Caki2 (cell line): ENCODE measurements around the gene SCNN1B. TPM values are rescaled to one million over a fixed set of nuclear protein-coding genes. Genes with fewer than 3 reads are reported as not detected.

ENCODE experiments used
- DNase-seq: peaks from one replicate; pipeline ENCODE4 v3.0.0-alpha.2; 2015; ENCODE audit warnings: low read depth
- in situ Hi-C: cut with HindIII; loops from 2 replicates; pipeline ENCODE4 v1.10.0; 2016; ENCODE audit warnings: low sequenced_read_pairs, low pct_unique_long_range_greater_than_20kb, mixed read lengths
- total RNA-seq: library from RNA; depleted of rRNA; stranded (reverse); fragments of >200 nt; shearing (Covaris generic); gene quantifications from 2 replicates; pipeline ENCODE4 v1.2.3, GENCODE V29; 2014; ENCODE audit warnings: low replicate concordance

The SCNN1B gene
- total RNA-seq, 1 experiment from 2014 or later: not detected

- no peak for DNase-seq
- in situ Hi-C loops: no loop called here
Observed at GRCh38 chr16:23316232-23316631, 14.1 kb downstream of the SCNN1B start.

GRCh38 chr16:23316634-23317265 is 14.6 kb downstream of the SCNN1B start:
- no peak for DNase-seq
- in situ Hi-C loops: no loop called here

- no peak for DNase-seq
- in situ Hi-C loops: no loop called here
Observed at GRCh38 chr16:23317266-23317661, 15.2 kb downstream of the SCNN1B start.

DNA sequence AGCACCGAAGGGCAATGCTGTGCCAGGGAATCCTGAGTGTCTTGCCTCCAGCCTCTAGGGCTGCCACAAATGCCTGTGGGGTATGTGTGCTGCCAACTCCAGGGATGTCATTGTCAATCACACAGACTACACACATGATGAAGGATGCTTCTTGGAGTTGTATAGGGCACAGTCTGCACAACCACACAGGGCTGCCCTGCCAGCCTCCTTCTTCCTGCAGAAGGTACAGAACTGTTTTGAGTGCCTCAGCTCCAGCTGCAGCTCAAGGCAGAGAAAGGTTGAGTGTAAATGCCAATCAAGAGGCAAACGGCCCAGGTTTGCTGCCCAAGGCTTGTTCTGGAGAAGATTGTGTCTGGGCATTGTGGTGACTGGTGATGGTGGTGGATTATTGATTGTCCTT is 15.6 kb downstream of the SCNN1B start:
- no peak for DNase-seq
- in situ Hi-C loops: no loop called here

DNA sequence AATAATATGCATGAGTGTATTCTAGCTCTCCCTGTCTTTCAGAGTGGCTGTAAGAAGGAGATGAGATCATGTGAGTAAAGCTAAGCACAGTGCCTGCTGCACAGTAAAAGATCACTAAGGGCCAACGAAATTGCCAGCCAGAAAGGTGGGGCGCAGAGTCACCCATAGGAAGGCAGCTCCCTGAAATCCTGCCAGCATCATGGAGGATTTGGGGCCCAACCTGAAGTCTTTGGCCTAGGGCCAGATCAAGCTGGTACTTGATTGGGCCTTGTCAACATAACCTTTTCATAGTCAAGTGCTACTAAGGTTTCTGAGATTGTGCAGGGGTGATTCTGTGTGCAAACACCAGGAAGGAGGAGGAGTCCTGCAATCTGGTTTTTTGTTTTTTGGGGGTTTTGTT is 16.5 kb downstream of the SCNN1B start:
- in situ Hi-C loops: no loop called here
- no peak for DNase-seq

GRCh38 chr16:23319861-23320615 is 17.9 kb downstream of the SCNN1B start:
- in situ Hi-C loops: no loop called here
- DNase-seq: no peak

GRCh38 chr16:23320693-23321092 is 18.6 kb downstream of the SCNN1B start:
- no peak for DNase-seq
- in situ Hi-C loops: no loop called here

DNA sequence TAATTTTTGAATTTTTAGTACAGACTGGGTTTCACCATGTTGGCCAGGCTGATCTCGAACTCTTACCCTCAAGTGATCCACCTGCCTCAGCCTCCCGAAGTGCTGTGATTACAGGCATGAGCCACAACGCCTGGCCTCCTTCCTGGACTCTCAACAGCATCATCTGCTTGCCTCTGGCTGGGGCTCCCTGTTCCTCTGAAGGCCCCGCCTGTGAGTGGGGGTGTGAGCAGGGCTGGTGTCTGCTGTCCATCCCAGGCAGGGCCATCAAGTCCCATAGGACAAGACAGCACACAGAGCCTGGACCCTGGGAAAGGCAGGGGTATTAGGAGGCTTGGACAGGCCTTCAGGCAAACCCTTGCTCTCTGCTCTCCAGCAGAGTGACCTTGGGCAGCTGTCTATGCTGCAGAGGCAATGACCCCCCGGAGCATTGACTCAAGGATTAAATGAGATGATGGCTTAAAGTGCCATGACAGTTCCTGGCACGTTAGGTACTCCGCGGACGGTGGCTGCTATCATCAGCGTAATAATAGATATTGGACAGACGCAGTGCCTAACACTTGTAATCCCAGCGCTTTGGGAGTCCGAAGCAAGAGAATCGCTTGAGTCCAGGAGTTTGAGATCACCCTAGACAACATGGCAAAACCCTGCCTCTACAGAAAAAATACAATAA is 19.2 kb downstream of the SCNN1B start:
- no peak for DNase-seq
- in situ Hi-C loops: no loop called here

DNA sequence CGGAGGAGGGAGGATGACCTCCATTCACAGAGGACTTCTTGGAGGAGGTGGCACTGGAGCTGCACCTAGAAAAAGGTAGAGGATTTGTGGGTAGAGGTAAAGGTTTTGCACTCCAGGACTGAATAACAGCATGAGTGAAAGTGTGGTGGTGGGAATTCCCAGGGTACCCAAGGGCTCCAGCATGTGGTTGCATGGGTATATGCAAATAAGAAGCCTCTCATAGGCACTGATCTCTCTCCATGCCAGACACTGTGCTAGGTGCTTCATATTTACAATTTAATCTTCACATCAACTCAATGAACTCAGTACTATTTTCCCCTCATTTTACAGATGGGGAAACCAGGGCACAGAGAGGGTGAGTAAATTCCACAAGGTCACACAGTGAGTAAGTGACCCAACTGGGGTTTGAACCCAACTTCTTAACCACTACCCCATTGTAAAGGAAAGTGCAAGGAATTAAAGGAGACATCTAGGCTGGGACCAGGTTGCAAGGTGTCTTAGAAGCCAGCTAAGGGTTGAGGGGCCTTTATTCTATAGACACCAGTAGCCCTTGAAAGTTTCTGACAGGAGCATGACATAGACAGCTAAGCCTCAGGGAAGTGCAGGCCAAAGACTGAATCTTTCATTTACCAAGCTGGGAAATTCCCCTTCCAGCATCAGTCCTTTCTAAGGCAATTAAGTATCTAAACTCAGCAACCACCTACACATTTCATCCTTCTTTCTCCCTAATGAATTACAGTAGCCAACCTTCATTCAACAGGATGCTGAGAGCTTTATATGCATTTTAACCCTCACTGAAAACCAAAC is 21.3 kb downstream of the SCNN1B start:
- in situ Hi-C loops: no loop called here
- no peak for DNase-seq

GRCh38 chr16:23324727-23325126 is 22.6 kb downstream of the SCNN1B start:
- in situ Hi-C loops: no loop called here
- peak; percentile 22 for DNase-seq

DNA sequence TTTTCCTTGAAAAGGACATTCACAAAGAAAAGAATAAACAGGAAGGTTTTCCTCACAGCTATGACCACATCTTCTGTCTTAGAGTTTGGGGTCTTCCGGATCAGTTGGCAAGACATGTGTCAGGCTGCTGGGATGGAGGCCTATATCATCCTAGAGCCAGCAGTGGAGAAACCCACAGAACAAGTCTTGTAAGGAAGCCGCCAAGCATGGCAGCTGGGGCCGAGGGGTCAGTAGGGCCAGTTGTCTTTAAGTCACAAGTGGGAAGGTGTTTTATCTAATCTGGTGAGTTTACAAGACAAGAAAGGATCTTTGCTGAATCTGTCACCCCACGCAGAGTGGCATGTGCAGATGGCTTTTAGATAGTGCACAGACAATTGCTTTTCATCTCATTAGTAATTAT is 25.7 kb downstream of the SCNN1B start:
- DNase-seq: no peak
- in situ Hi-C loops: no loop called here

GRCh38 chr16:23330161-23330560 is 28.1 kb downstream of the SCNN1B start:
- DNase-seq: no peak
- in situ Hi-C loops: no loop called here

DNA sequence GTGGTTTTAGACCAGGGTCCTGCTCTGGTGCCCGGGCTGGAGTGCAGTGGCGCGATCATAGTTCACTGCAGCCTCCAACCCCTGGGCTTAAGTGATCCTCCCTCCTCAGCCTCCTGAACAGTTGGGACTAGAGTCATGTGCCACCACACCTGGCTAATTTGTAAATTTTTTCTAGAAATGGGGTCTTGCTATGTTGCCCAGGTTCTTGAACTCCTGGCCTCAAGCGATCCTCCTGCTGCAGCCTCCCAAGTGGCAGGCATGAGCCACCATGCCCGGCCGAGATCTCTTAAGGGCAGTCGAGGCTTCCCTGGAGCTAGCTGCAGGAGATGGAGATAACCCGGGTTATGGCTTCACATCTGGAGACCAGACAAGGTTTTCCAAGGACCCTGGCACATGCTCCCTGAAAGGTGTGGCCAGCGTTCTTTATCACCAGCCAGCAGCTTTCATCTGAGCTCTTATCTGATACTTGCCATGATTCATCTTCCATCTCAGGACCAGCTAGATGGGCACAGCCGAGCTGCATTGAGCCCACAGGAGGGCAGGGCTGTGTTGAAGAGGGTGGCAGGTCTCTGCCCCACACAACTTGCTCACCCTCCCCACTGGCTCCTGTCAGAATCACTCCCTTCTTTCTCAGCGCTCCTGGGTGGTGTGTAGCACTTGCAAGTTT is 28.6 kb downstream of the SCNN1B start:
- in situ Hi-C loops: no loop called here
- DNase-seq: no peak

- no peak for DNase-seq
- in situ Hi-C loops: no loop called here
Observed at GRCh38 chr16:23333034-23333579, 31.0 kb downstream of the SCNN1B start.

- in situ Hi-C loops: no loop called here
- peak; percentile 44 for DNase-seq
Observed at GRCh38 chr16:23333831-23334456, 31.8 kb downstream of the SCNN1B start.

- in situ Hi-C loops: no loop called here
- DNase-seq: no peak
Observed at GRCh38 chr16:23334457-23334853, 32.4 kb downstream of the SCNN1B start.

GRCh38 chr16:23334950-23335349 is 32.8 kb downstream of the SCNN1B start:
- in situ Hi-C loops: no loop called here
- DNase-seq: no peak
